HepG2 (cell line): ENCODE data around the gene GPBAR1. TPM values are rescaled to one million over a fixed set of nuclear protein-coding genes. Genes with fewer than 3 reads are reported as not detected.

Experiments used
- CREBL2 ChIP-seq: sonication (generic); formaldehyde crosslinking; IDR thresholded peaks from 2 replicates; pipeline ENCODE4 v1.8.1; 2023; ENCODE audit warnings: missing genetic modification reagents, mild to moderate bottlenecking, borderline replicate concordance
- DR1 ChIP-seq: sonication (generic); formaldehyde crosslinking; IDR thresholded peaks from 2 replicates; pipeline ENCODE4 v1.8.0; 2021; ENCODE audit warnings: mild to moderate bottlenecking, missing genetic modification reagents, inconsistent platforms
- ETV5 ChIP-seq: IDR thresholded peaks from 2 replicates; pipeline ENCODE4 v1.6.1; 2018; ENCODE audit warnings: missing biosample characterization, missing genetic modification reagents, inconsistent platforms, borderline replicate concordance
- FOXJ3 ChIP-seq: sonication (generic); formaldehyde crosslinking; IDR thresholded peaks from 2 replicates; pipeline ENCODE4 v1.4.0; 2020; ENCODE audit warnings: missing genetic modification reagents, mild to moderate bottlenecking, borderline replicate concordance
- GATA4 ChIP-seq: sonication (generic); IDR thresholded peaks from 2 replicates; pipeline ENCODE4 v1.6.1; 2016; ENCODE audit warnings: antibody characterized with exemption, low read depth, borderline replicate concordance
- GMEB1 ChIP-seq: sonication (generic); formaldehyde crosslinking; IDR thresholded peaks from 2 replicates; pipeline ENCODE4 v1.5.1; 2020; ENCODE audit warnings: missing genetic modification reagents, mild to moderate bottlenecking, borderline replicate concordance
- ISL2 ChIP-seq: sonication (generic); formaldehyde crosslinking; IDR thresholded peaks from 2 replicates; pipeline ENCODE4 v1.5.0; 2020; ENCODE audit warnings: missing genetic modification reagents
- JARID2 ChIP-seq: sonication (generic); formaldehyde crosslinking; IDR thresholded peaks from 2 replicates; pipeline ENCODE4 v1.8.1; 2023; ENCODE audit warnings: missing genetic modification reagents, inconsistent platforms; ENCODE audit not compliant: insufficient replicate concordance
- KLF6 ChIP-seq: IDR thresholded peaks from 2 replicates; pipeline ENCODE4 v1.8.0; 2016; ENCODE audit warnings: missing biosample characterization, missing genetic modification reagents
- MAFG ChIP-seq: sonication (generic); formaldehyde crosslinking; IDR thresholded peaks from 2 replicates; pipeline ENCODE4 v1.5.1; 2020; ENCODE audit warnings: mild to moderate bottlenecking, missing genetic modification reagents
- PLRG1 ChIP-seq: fragments of 450-650 bp; conservative IDR thresholded peaks from 2 replicates; pipeline ENCODE4 v1.6.1; 2016
- POLR2A ChIP-seq, 2 experiments: IDR thresholded peaks; 2 replicates each; pipeline ENCODE4 v1.6.1; 2011; ENCODE audit warnings: low read depth in 2 of 2, low read length in 2 of 2, mild to moderate bottlenecking in 1 of 2, moderate library complexity in 1 of 2; ENCODE audit not compliant: insufficient read depth in 1 of 2
- TBX3 ChIP-seq: fragments of 450-650 bp; IDR thresholded peaks from 2 replicates; pipeline ENCODE4 v1.6.1; 2017; ENCODE audit warnings: antibody characterized with exemption, mild to moderate bottlenecking, inconsistent platforms, borderline replicate concordance
- THRA ChIP-seq: sonication (generic); formaldehyde crosslinking; IDR thresholded peaks from 2 replicates; pipeline ENCODE4 v1.4.0; 2020; ENCODE audit warnings: missing genetic modification reagents, borderline replicate concordance
- YY1 ChIP-seq: IDR thresholded peaks from 2 replicates; pipeline ENCODE4 v1.6.1; 2011; ENCODE audit warnings: low read length, low read depth, moderate library complexity, mild to moderate bottlenecking; ENCODE audit not compliant: insufficient read depth, insufficient replicate concordance
- ZNF121 ChIP-seq: sonication (generic); formaldehyde crosslinking; IDR thresholded peaks from 2 replicates; pipeline ENCODE4 v1.5.0; 2020; ENCODE audit warnings: mild to moderate bottlenecking, missing genetic modification reagents
- ZNF18 ChIP-seq: sonication (generic); formaldehyde crosslinking; IDR thresholded peaks from 2 replicates; pipeline ENCODE4 v1.8.0; 2022; ENCODE audit warnings: mild to moderate bottlenecking, missing genetic modification reagents; ENCODE audit not compliant: insufficient replicate concordance
- ZNF253 ChIP-seq: sonication (generic); formaldehyde crosslinking; IDR thresholded peaks from 2 replicates; pipeline ENCODE4 v1.8.0; 2022; ENCODE audit warnings: mild to moderate bottlenecking, missing genetic modification reagents, borderline replicate concordance
- ZNF276 ChIP-seq: sonication (generic); formaldehyde crosslinking; IDR thresholded peaks from 2 replicates; pipeline ENCODE4 v1.4.0; 2020; ENCODE audit warnings: mild to moderate bottlenecking, low read depth, missing genetic modification reagents
- ZNF34 ChIP-seq: sonication (generic); formaldehyde crosslinking; IDR thresholded peaks from 2 replicates; pipeline ENCODE4 v1.4.0; 2020; ENCODE audit warnings: mild to moderate bottlenecking, missing genetic modification reagents, borderline replicate concordance
- ZNF713 ChIP-seq: sonication (generic); formaldehyde crosslinking; IDR thresholded peaks from 2 replicates; pipeline ENCODE4 v1.4.0; 2020; ENCODE audit warnings: mild to moderate bottlenecking, missing genetic modification reagents
- ZSCAN30 ChIP-seq: sonication (generic); formaldehyde crosslinking; IDR thresholded peaks from 2 replicates; pipeline ENCODE4 v1.5.0; 2020; ENCODE audit warnings: mild to moderate bottlenecking, missing genetic modification reagents
- polyA plus RNA-seq, 8 experiments: library from polyadenylated mRNA; depleted of rRNA in 3 of 8; stranded (reverse) in 7 of 8; unstranded in 1 of 8; fragments of >200 nt; fragmentation: Illumina TruSeq in 4 of 8; extraction: Trizol in 4 of 8; gene quantifications; 2 replicates each; pipeline versions ENCODE4 v1.2.1 to v1.2.3, GENCODE V29; 2011 to 2016; ENCODE audit warnings: low read depth in 4 of 8, missing spikeins in 1 of 8, mixed read lengths in 1 of 8; ENCODE audit not compliant: insufficient read depth in 1 of 8
- total RNA-seq, 5 experiments: library from RNA; depleted of rRNA; stranded (reverse); fragments of >200 nt; fragmentation: Illumina TruSeq; extraction: Trizol; gene quantifications; 2 replicates each; pipeline ENCODE4 v1.2.3, GENCODE V29; 2016; ENCODE audit warnings: low read depth in 1 of 5

Gene GPBAR1
- total and polyA plus RNA-seq, 2 of the 13 experiments (the other 11 are each of a cell fraction or from before 2014, with no cell fraction given) = 0.05 to 0.09 TPM

GRCh38 chr2:218269900-218270720 is 9.3 kb downstream of the GPBAR1 start, which contains the start of the genes AAMP and PNKD (continued):
- TF ChIP-seq ZNF253 (CRISPR knock-in tag) (0 out of 2 replicates have a peak, but pooled peaks have one; percentile 79), THRA (CRISPR knock-in tag) (peak; percentile 43; the same call in 1 of the 2 replicates), TBX3 (no peak), ZNF121 (CRISPR knock-in tag) (no peak), POLR2A (IDR thresholded peaks at IDR 0.05; ENCODE audit: insufficient read depth in 1 of 2, low read depth in 2 of 2, low read length in 2 of 2) (peak; percentile 84 to 94), ZNF18 (CRISPR knock-in tag) (peak; percentile 40), ETV5 (CRISPR knock-in tag) (peak; percentile 81), CREBL2 (CRISPR knock-in tag) (no peak), ZNF34 (CRISPR knock-in tag) (no peak), JARID2 (CRISPR knock-in tag) (peak; percentile 28), YY1 (peak; percentile 98), GMEB1 (peak; percentile 97), ZSCAN30 (no peak), KLF6 (CRISPR knock-in tag) (peak; percentile 67; the same call in 1 of the 2 replicates), GATA4 (peak; percentile 56; the same call in 1 of the 2 replicates), DR1 (CRISPR knock-in tag) (peak; percentile 48), MAFG (CRISPR knock-in tag) (no peak), ISL2 (CRISPR knock-in tag) (0 out of 2 replicates have a peak, but pooled peaks have one; percentile 59), PLRG1 (no peak), ZNF713 (no peak), FOXJ3 (CRISPR knock-in tag) (peak; percentile 58; the same call in 1 of the 2 replicates), ZNF276 (CRISPR knock-in tag) (no peak)
